ENCODE results near the gene MKI67. TPM values are rescaled to one million over a fixed set of nuclear protein-coding genes. Genes with fewer than 3 reads are reported as not detected.
A peak's percentile ranks its signal among the peaks of the same experiment; 100 is the strongest.

MKI67 gene
- total and polyA plus RNA-seq, 10 donors, result 0.61 to 21.6 (median 7.6) TPM

DNA sequence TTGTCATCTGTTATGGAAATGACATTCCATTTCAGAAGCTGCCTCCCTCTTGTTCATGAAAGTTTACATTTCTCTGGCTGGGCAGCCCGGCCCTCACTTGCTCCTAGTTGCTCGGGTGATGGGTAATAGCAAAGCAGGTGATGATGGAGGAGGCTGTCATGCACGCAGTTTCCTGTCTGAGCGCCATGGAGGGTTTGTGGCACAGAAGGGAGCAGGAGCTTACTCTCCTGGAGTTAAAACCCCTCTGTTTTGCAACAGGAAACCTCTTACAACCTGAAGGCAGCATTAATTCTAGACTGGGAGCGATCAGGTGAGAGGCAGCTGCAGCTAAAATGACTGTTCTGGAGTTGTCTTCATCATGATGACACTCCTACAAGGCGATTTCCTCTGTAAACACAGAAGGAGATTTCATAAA, 34.1 kb upstream of the MKI67 start:
- no peak for TF ChIP-seq POLR2A (IDR thresholded peaks at IDR 0.05)
- TF ChIP-seq POLR2AphosphoS5 (IDR thresholded peaks at IDR 0.05), result no peak
- TF ChIP-seq, protein P1, sequence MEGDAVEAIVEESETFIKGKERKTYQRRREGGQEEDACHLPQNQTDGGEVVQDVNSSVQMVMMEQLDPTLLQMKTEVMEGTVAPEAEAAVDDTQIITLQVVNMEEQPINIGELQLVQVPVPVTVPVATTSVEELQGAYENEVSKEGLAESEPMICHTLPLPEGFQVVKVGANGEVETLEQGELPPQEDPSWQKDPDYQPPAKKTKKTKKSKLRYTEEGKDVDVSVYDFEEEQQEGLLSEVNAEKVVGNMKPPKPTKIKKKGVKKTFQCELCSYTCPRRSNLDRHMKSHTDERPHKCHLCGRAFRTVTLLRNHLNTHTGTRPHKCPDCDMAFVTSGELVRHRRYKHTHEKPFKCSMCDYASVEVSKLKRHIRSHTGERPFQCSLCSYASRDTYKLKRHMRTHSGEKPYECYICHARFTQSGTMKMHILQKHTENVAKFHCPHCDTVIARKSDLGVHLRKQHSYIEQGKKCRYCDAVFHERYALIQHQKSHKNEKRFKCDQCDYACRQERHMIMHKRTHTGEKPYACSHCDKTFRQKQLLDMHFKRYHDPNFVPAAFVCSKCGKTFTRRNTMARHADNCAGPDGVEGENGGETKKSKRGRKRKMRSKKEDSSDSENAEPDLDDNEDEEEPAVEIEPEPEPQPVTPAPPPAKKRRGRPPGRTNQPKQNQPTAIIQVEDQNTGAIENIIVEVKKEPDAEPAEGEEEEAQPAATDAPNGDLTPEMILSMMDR (IDR thresholded peaks at IDR 0.05 in 8 of 11, conservative IDR thresholded peaks at IDR 0.05 in 3 of 11), result no peak
- intact Hi-C loops (cut with DNase I; ENCODE audit: low total_unique reads), result no loop called here
- no peaks in the 10 kb centered on the region for H3K36me3 ChIP-seq
- H3K27me3 ChIP-seq (replicated peaks in 1 of 7), result peaks cover 0 to 21% (median 0%) of the 10 kb centered on the region in 7 donors
- H3K4me1 ChIP-seq, result peaks cover 0 to 18% (median 7%) of the 10 kb centered on the region in 6 donors
- H3K27ac ChIP-seq, result peak overlapping the region in 2 of 8 donors; percentile 19 to 42
- no peak for DNase-seq
- 27 to 52% (median 33%) methylated on average over 4 to 6 of the region's 6 CpGs for WGBS, 5 donors
- H3K9me3 ChIP-seq, result no peaks in the 10 kb centered on the region
- H3K4me3 ChIP-seq, result no peak overlapping the region

DNA sequence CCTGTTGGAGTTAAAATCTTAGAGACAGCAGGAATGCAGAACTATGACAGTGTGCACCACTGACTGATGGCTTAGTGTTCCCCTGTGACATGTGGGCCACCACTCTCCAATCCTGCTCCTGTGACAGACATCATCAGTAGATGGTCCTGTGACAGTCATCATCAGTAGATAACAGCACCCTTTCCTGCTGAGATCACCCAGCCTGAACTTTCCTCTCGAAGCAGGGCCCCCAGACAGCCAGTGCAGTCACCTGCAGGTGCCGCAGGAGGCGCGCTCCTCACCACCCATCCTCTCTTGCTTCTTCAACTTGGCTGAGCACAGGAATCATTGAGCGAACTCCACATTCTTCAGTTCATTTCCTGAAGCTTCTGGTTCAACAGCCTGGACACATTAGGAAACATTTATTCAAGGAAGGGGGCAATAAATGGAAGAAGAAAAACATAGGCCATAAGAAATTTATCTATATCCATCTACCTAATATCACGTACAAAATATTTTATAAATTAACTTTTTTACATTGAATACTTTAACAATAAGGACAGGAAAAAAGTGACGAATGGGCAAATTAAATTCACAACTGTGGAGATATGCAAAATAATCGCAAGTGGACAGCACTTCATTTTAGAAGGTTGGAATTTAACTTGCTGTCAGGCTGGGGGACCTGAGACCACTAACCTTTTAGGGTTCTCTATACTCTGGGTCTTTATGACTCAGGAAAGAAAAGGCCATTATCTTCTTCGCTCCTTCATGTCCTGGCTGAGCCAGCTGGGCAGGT, 32.0 kb upstream of the MKI67 start:
- intact Hi-C loops (cut with DNase I; ENCODE audit: low total_unique reads), result loop anchor here (10.0 kb wide), 1 partner anchor 73 kb away; no protein-coding TSS in a partner anchor

DNA sequence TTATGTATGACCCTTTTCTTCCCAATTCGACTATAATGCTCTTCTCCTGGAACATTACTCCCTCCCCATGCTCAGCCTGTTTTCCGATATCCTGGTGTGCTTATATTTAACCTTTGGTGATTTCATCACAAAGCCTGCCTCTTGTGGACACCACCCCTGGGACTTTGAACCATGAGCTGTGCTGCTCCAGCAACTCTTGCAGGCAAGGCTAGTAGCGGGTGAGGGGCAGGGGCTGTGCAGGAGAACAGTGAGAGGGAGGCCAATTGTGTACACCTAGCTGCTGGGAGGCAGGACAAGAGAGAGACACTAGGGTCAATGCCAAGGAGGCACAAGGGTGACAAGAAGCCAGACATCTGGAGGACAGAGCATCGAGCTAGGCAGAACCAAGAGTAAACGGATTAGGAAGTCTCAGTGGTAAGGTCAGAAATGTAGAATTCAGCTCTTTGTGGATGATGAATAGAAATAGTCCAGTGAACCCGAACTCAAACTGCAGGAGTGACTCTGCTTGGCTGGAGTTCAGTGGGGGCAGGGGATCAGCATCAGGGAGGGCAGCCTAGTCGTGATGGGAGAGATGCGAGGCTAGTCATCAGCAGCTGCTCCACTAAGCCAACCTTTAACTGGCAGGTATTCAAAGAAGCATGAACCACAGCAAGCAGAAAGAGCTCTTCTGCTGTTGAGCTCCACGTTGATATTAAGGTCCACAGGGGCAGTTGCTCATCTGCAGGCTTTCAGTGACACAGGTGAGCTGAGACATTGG, 31.0 kb upstream of the MKI67 start:
- no peak for DNase-seq
- WGBS, 5 donors, result 77 to 86% (median 80%) methylated on average over 9 of the region's 9 CpGs
- peaks cover 0 to 44% (median 0%) of the 10 kb centered on the region in 7 donors for H3K27me3 ChIP-seq (replicated peaks in 1 of 7)
- no peaks in the 10 kb centered on the region for H3K36me3 ChIP-seq
- H3K4me3 ChIP-seq, result no peak overlapping the region
- H3K9me3 ChIP-seq, result no peaks in the 10 kb centered on the region
- intact Hi-C loops (cut with DNase I; ENCODE audit: low total_unique reads), result loop anchor here (10.0 kb wide), 1 partner anchor 72 kb away; no protein-coding TSS in a partner anchor
- no peak overlapping the region for H3K27ac ChIP-seq
- TF ChIP-seq, protein P1 (IDR thresholded peaks at IDR 0.05 in 8 of 11, conservative IDR thresholded peaks at IDR 0.05 in 3 of 11), result no peak
- TF ChIP-seq POLR2AphosphoS5 (IDR thresholded peaks at IDR 0.05) (no peak), POLR2A (IDR thresholded peaks at IDR 0.05) (no peak)
- H3K4me1 ChIP-seq, result peaks cover 0 to 18% (median 7%) of the 10 kb centered on the region in 6 donors

More for the DNA sequence above, 32.0 kb upstream of the MKI67 start:
- H3K4me1 ChIP-seq, result peaks cover 0 to 18% (median 7%) of the 10 kb centered on the region in 6 donors
- H3K36me3 ChIP-seq, result no peaks in the 10 kb centered on the region
- H3K27ac ChIP-seq, result no peak overlapping the region
- H3K9me3 ChIP-seq, result no peaks in the 10 kb centered on the region
- no peak for DNase-seq
- 86 to 90% (median 88%) methylated on average over 9 of the region's 9 CpGs for WGBS, 5 donors
- no peak for TF ChIP-seq POLR2AphosphoS5 (IDR thresholded peaks at IDR 0.05)
- TF ChIP-seq POLR2A (IDR thresholded peaks at IDR 0.05), result no peak
- TF ChIP-seq, protein P1 (IDR thresholded peaks at IDR 0.05 in 8 of 11, conservative IDR thresholded peaks at IDR 0.05 in 3 of 11), result no peak
- H3K4me3 ChIP-seq, result no peak overlapping the region
- peaks cover 0 to 41% (median 0%) of the 10 kb centered on the region in 7 donors for H3K27me3 ChIP-seq (replicated peaks in 1 of 7)

Data from spleen (tissue), 11 donors.